ENCODE data around the gene DNAH10.

- TF ChIP-seq SOX6 (IDR thresholded peaks at IDR 0.05) (no peak), SOX6 (CRISPR knock-in tag; IDR thresholded peaks at IDR 0.05) (no peak), ZNF839 (CRISPR knock-in tag; IDR thresholded peaks at IDR 0.05; ENCODE audit: borderline replicate concordance) (no peak), TEF (CRISPR knock-in tag; IDR thresholded peaks at IDR 0.05) (no peak), TAF15 (IDR thresholded peaks at IDR 0.05; ENCODE audit: low read depth, low read length, poor library complexity, severe bottlenecking) (no peak), MBD4 (IDR thresholded peaks at IDR 0.05; ENCODE audit: borderline replicate concordance, low read length) (no peak)
Observed at GRCh38 chr12:123967121-123967586, 205.1 kb downstream of the DNAH10 start.
